ENCODE results near the gene CFAP43. TPM values are rescaled to one million over a fixed set of nuclear protein-coding genes. Genes with fewer than 3 reads are reported as not detected.

Gene CFAP43
- total RNA-seq, 2 experiments from 2014 or later, result not detected

DNA sequence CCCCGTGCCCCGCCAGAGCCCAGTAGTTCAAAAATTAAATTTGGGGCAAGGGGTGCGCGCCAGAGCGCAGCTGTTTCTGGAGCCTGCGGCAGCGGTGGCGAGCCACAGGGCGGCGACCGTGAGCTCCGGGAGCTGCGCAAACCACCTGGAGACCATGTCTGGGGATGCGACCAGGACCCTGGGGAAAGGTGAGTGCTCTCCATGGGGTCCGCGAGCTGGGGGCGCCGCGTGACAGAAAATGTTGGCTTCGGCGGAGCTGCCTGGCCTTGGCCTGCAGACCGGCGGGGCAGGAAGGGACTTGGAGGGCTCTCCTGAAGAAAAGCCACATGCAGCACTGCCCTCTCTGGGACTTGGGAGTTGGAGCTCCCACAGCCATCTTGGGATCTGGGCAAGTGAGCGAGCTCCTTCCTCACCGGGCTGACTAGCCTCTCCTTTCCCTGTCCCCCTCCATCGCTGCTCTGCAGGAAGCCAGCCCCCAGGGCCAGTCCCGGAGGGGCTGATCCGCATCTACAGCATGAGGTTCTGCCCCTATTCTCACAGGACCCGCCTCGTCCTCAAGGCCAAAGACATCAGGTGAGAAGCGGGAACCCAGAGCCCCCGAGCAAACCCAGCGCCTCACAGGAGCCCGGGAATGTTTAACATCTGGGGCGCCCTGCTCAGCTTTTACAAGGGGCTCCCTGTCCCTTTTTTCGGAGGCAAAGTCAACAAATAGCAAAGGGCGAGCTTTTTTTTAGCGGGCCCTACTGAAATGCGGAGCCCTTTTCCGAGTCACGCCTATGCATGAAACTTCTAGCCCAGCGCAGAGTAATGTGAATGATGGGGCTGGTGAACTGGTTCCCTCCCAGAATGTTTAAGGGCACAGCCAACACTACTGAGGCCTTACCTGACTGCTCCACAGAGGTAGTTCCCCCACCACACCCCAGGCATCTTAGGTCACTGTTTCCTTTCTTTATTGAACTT lies 42.9 kb upstream of the CFAP43 start:
- no peaks in the 10 kb centered on the region for H4K20me1 ChIP-seq (ENCODE audit: insufficient read depth, low read length)
- ChIA-PET POLR2A (interaction anchor here (0.7 to 2.3 kb wide), 7 partner anchors 8 to 154 kb away, joined by 3 to 8 read pairs (median 3); no protein-coding TSS in a partner anchor), CTCF (ENCODE audit: unreplicated experiment) (interaction anchor here (1.1 to 1.4 kb wide), 5 partner anchors 14 to 79 kb away, joined by 3 to 5 read pairs (median 3); partner anchors contain the start of gene CFAP58)
- peak; percentile 55 for DNase-seq (ENCODE audit: low spot score)
- no peaks in the 10 kb centered on the region for H3K4me1 ChIP-seq (ENCODE audit: insufficient read depth, low read length, poor library complexity, severe bottlenecking)
- no peak overlapping the region for H3K27ac ChIP-seq (ENCODE audit: low read depth, low read length, poor library complexity, severe bottlenecking)
- no TSS peak for BruUV-seq (replicated peaks)
- intact Hi-C loops (cut with micrococcal nuclease; ENCODE audit: unreplicated experiment), result no loop called here
- H2AFZ ChIP-seq (ENCODE audit: low read length), result peak overlapping the region; percentile 23; the same call in 1 of the 2 replicates
- H3K4me3 ChIP-seq (ENCODE audit: low read depth, low read length, poor library complexity, severe bottlenecking), result peak overlapping the region; percentile 42
- no peaks in the 10 kb centered on the region for H3K9me3 ChIP-seq (ENCODE audit: low read length)
- no peaks in the 10 kb centered on the region for H3K36me3 ChIP-seq (ENCODE audit: insufficient read depth, low read length)
- H3K79me2 ChIP-seq (ENCODE audit: insufficient read depth, low read depth, low read length), result no peaks in the 10 kb centered on the region
- no peaks in the 10 kb centered on the region for H3K9me2 ChIP-seq (ENCODE audit: insufficient read depth, low read length)
- TF ChIP-seq EZH2phosphoT487 (IDR thresholded peaks at IDR 0.05; ENCODE audit: borderline replicate concordance, low read depth, low read length), result no peak
- TF ChIP-seq, protein P1, sequence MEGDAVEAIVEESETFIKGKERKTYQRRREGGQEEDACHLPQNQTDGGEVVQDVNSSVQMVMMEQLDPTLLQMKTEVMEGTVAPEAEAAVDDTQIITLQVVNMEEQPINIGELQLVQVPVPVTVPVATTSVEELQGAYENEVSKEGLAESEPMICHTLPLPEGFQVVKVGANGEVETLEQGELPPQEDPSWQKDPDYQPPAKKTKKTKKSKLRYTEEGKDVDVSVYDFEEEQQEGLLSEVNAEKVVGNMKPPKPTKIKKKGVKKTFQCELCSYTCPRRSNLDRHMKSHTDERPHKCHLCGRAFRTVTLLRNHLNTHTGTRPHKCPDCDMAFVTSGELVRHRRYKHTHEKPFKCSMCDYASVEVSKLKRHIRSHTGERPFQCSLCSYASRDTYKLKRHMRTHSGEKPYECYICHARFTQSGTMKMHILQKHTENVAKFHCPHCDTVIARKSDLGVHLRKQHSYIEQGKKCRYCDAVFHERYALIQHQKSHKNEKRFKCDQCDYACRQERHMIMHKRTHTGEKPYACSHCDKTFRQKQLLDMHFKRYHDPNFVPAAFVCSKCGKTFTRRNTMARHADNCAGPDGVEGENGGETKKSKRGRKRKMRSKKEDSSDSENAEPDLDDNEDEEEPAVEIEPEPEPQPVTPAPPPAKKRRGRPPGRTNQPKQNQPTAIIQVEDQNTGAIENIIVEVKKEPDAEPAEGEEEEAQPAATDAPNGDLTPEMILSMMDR (conservative IDR thresholded peaks at IDR 0.05; ENCODE audit: low read length), result peak; percentile 81
- peak overlapping the region; percentile 26 for H3K4me2 ChIP-seq (ENCODE audit: low read length)

DNA sequence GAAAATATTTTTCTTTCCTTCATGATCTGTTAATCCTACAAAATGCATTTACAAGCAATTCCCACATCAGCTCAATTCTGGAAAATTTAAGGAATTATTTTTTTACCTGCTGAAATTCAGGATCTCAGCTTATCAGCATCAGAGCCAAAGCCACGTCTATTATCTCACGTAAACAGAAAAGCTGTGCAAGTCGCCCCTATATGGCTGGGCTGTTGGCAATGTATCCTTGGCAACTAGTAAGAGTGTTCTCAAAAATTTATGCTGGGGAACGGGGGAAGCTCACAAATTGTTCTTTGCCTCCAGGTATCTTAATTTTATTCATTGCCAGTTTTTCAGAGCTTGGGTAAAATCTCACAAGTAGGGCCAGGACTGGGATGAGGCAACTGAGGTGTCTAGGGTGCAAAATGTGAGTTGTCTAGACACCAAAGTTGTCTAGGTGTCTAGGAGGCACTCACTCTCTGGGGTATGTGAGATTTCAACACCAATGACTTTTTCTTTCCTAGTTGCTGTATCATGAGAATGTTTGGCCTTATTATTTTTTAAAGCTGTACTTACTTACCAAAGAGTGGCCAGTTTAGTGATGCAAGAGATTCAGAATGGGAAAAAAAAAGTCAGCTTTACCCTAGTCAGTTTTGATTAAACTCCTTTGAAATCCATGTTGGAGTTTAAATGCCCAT lies 41.9 kb upstream of the CFAP43 start:
- POLR2A ChIA-PET, result interaction anchor here (0.7 to 2.3 kb wide), 7 partner anchors 9 to 153 kb away, joined by 3 to 8 read pairs (median 4); no protein-coding TSS in a partner anchor
- TF ChIP-seq, protein P1 (conservative IDR thresholded peaks at IDR 0.05; ENCODE audit: low read length), result no peak
- no peak for TF ChIP-seq EZH2phosphoT487 (IDR thresholded peaks at IDR 0.05; ENCODE audit: borderline replicate concordance, low read depth, low read length)
- no peaks in the 10 kb centered on the region for H3K79me2 ChIP-seq (ENCODE audit: insufficient read depth, low read depth, low read length)
- no peak for DNase-seq (ENCODE audit: low spot score)
- H3K4me2 ChIP-seq (ENCODE audit: low read length), result 0 out of 2 replicates have a peak overlapping the region, but pooled peaks have one; percentile 26
- no peaks in the 10 kb centered on the region for H3K9me3 ChIP-seq (ENCODE audit: low read length)
- H3K9me2 ChIP-seq (ENCODE audit: insufficient read depth, low read length), result no peaks in the 10 kb centered on the region
- intact Hi-C loops (cut with micrococcal nuclease; ENCODE audit: unreplicated experiment), result no loop called here
- BruUV-seq (replicated peaks), result no TSS peak
- CTCF ChIA-PET (ENCODE audit: unreplicated experiment), result interaction anchor here (0.6 to 1.5 kb wide), 7 partner anchors 15 to 504 kb away, joined by 3 to 5 read pairs (median 4); partner anchors contain the start of gene CFAP58
- H3K4me3 ChIP-seq (ENCODE audit: low read depth, low read length, poor library complexity, severe bottlenecking), result no peak overlapping the region
- no peaks in the 10 kb centered on the region for H4K20me1 ChIP-seq (ENCODE audit: insufficient read depth, low read length)
- H3K27ac ChIP-seq (ENCODE audit: low read depth, low read length, poor library complexity, severe bottlenecking), result no peak overlapping the region
- H3K36me3 ChIP-seq (ENCODE audit: insufficient read depth, low read length), result no peaks in the 10 kb centered on the region
- peak overlapping the region; percentile 23; the same call in 1 of the 2 replicates for H2AFZ ChIP-seq (ENCODE audit: low read length)
- H3K4me1 ChIP-seq (ENCODE audit: insufficient read depth, low read length, poor library complexity, severe bottlenecking), result peaks cover 6% of the 10 kb centered on the region

All from OCI-LY7 (cell line).